K562 (cell line): ENCODE measurements around the gene C1QTNF12. TPM values are rescaled to one million over a fixed set of nuclear protein-coding genes. Genes with fewer than 3 reads are reported as not detected.
A peak's percentile ranks its signal among the peaks of the same experiment; 100 is the strongest.

Source experiments
- ATAC-seq: fragments of 200-7000 bp; cut with Tn5 transposase; 3 replicates; pipeline ENCODE4 v1.9.1; 2020; ENCODE audit warnings: moderate library complexity
- BruUV-seq: library from RNA; stranded (reverse); fragments of 400-500 nt; replicated peaks from 2 replicates; lab custom pipeline; 2021; lab: Mats Ljungman, UMichigan
- CTCF ChIA-PET: fragments of 300-600 bp; formaldehyde crosslinking; extraction: SDS; loops from one replicate; lab custom pipeline; 2021; ENCODE audit warnings: low intra/inter-chr PET ratio; lab: Yijun Ruan, JAX
- POLR2A ChIA-PET: fragments of 300-600, 350-650 bp; sonication (Branson Sonifier 250); formaldehyde crosslinking; extraction: SDS; loops from one replicate; lab custom pipeline; 2021; ENCODE audit warnings: antibody characterized with exemption, inconsistent platforms; lab: Yijun Ruan, JAX
- DNase-seq, 4 experiments: peaks; one replicate each; pipeline versions ENCODE4 v3.0.0 to v3.0.0-alpha.2; 2011 to 2018; ENCODE audit warnings: low spot score in 3 of 4, mixed read lengths in 3 of 4; ENCODE audit errors: extremely low read depth in 1 of 4
- FAIRE-seq: peaks from 2 replicates; lab custom pipeline; 2011; peaks lifted over from hg19 to GRCh38; lab: Jason Lieb, UNC
- H2AFZ ChIP-seq: 2 replicates; pipeline ENCODE4 v1.6.0; 2011; ENCODE audit warnings: low read depth, low read length, control low read depth, inconsistent platforms
- H3K27ac ChIP-seq: fragments of 200-600 bp; 3 replicates; pipeline ENCODE4 v1.8.0; 2011; ENCODE audit warnings: low read depth, mild to moderate bottlenecking, control low read depth, inconsistent platforms, low read length, moderate library complexity, mixed read lengths; ENCODE audit errors: extremely low read depth
- H3K27me3 ChIP-seq, 2 experiments: fragments of 300-600 bp in 1 of 2; 2 replicates in 1 of 2; 3 replicates in 1 of 2; pipeline versions ENCODE4 v1.6.0 to v1.8.0; 2011; ENCODE audit warnings: inconsistent platforms in 2 of 2, low read length in 2 of 2, mild to moderate bottlenecking in 1 of 2, mixed read lengths in 1 of 2, moderate library complexity in 1 of 2; ENCODE audit not compliant: control insufficient read depth in 2 of 2, insufficient read depth in 2 of 2
- H3K36me3 ChIP-seq: fragments of 300-600 bp; 3 replicates; pipeline ENCODE4 v1.8.0; 2011; ENCODE audit warnings: mild to moderate bottlenecking, low read length, inconsistent platforms; ENCODE audit not compliant: control insufficient read depth, insufficient read depth
- H3K4me1 ChIP-seq, 2 experiments: fragments of 200-600 bp in 1 of 2; replicated peaks in 1 of 2; 2 replicates in 1 of 2; 3 replicates in 1 of 2; pipeline versions ENCODE4 v1.5.1 to v1.8.0; 2011; ENCODE audit warnings: inconsistent platforms in 2 of 2, low read length in 2 of 2, mild to moderate bottlenecking in 1 of 2, mixed read lengths in 1 of 2, moderate library complexity in 1 of 2; ENCODE audit not compliant: control insufficient read depth in 2 of 2, insufficient read depth in 2 of 2
- H3K4me2 ChIP-seq: 2 replicates; pipeline ENCODE4 v1.6.1; 2011; ENCODE audit warnings: low read length, control low read depth, inconsistent platforms, mixed read lengths; ENCODE audit not compliant: insufficient read depth
- H3K4me3 ChIP-seq: fragments of 200-600 bp; sonication (generic), shearing (Covaris generic); 2 replicates; pipeline ENCODE4 v1.5.1; 2016; ENCODE audit warnings: control low read depth, inconsistent platforms
- H3K79me2 ChIP-seq: fragments of 200-600 bp; 3 replicates; pipeline ENCODE4 v1.8.0; 2011; ENCODE audit warnings: low read length, inconsistent platforms; ENCODE audit not compliant: control insufficient read depth, insufficient read depth
- H3K9ac ChIP-seq, 2 experiments: 2 replicates each; pipeline versions ENCODE4 v1.6.0 to v1.6.1; 2011; ENCODE audit warnings: low read depth in 2 of 2, low read length in 2 of 2, control low read depth in 1 of 2, inconsistent platforms in 1 of 2, mild to moderate bottlenecking in 1 of 2, mixed read lengths in 1 of 2; ENCODE audit not compliant: insufficient read depth in 1 of 2
- H3K9me1 ChIP-seq: one replicate; pipeline ENCODE4 v1.6.0; 2011; ENCODE audit warnings: inconsistent platforms, mild to moderate bottlenecking, low read length, moderate library complexity; ENCODE audit not compliant: control insufficient read depth, insufficient read depth
- H3K9me3 ChIP-seq: replicated peaks from 2 replicates; pipeline ENCODE4 v1.5.1; 2011; ENCODE audit warnings: low read depth, low read length, inconsistent platforms; ENCODE audit not compliant: control insufficient read depth, insufficient read depth
- H4K20me1 ChIP-seq: replicated peaks from 2 replicates; pipeline ENCODE4 v1.6.1; 2011; ENCODE audit warnings: low read length, inconsistent platforms, mixed read lengths; ENCODE audit not compliant: control insufficient read depth, insufficient read depth
- DACH1 ChIP-seq: fragments of 450-650 bp; IDR thresholded peaks from 2 replicates; pipeline ENCODE4 v1.6.1; 2018; ENCODE audit not compliant: partially characterized antibody
- GTF2A2 ChIP-seq: IDR thresholded peaks from 2 replicates; pipeline ENCODE4 v1.6.1; 2016; ENCODE audit warnings: mild to moderate bottlenecking, missing genetic modification characterization, missing compliant biosample characterization
- POLR2AphosphoS2 ChIP-seq: IDR thresholded peaks from 2 replicates; pipeline ENCODE4 v1.6.1; 2012; ENCODE audit warnings: low read length, improper control_type of control experiment
- POLR2G ChIP-seq: fragments of 200-400 bp; formaldehyde crosslinking; IDR thresholded peaks from 2 replicates; pipeline ENCODE4 v1.6.1; 2017; ENCODE audit warnings: low read depth, mild to moderate bottlenecking, antibody characterized with exemption, low read length, moderate library complexity
- SPI1 ChIP-seq: IDR thresholded peaks from 2 replicates; pipeline ENCODE4 v1.6.1; 2011; ENCODE audit warnings: low read depth, low read length, control low read depth, borderline replicate concordance
- ZKSCAN1 ChIP-seq: fragments of 150-350 bp; IDR thresholded peaks from 2 replicates; pipeline ENCODE4 v1.6.1; 2016; ENCODE audit warnings: low read depth, low read length
- WGBS: fragments of 100-300 bp; shearing (Covaris generic); methylation state at CpG from one replicate; pipeline ENCODE4 v1.1.6; 2016; ENCODE audit warnings: low coverage, mixed read lengths; ENCODE audit not compliant: insufficient coverage; ENCODE audit errors: missing lambda C conversion rate; 5-methylcytosine and 5-hydroxymethylcytosine counted together
- in situ Hi-C: fragments of 300-500 bp; cut with MboI; formaldehyde crosslinking; loops from 4 replicates; pipeline ENCODE4 v1.15.0; 2018; ENCODE audit warnings: inconsistent platforms, mixed read lengths
- intact Hi-C: fragments of 100-400 bp; cut with micrococcal nuclease; formaldehyde crosslinking; loops from 2 replicates; pipeline ENCODE4 v1.14.2; 2022
- polyA plus RNA-seq, 8 experiments: library from polyadenylated mRNA; depleted of rRNA in 4 of 8; stranded (reverse) in 5 of 8; unstranded in 3 of 8; fragments of >200 nt; fragmentation: Nextera tagmentation in 2 of 8; fragmentation: Illumina TruSeq in 1 of 8; extraction: Ambion mirVana in 2 of 8; extraction: Trizol in 1 of 8; gene quantifications; 2 replicates each; pipeline versions ENCODE4 v1.2.1 to v1.2.3, GENCODE V29; 2011 to 2014; ENCODE audit warnings: inconsistent platforms in 1 of 8, missing spikeins in 1 of 8
- total RNA-seq, 7 experiments: library from RNA; depleted of rRNA in 6 of 7; stranded (reverse); fragments of >200 nt in 6 of 7; fragmentation: Illumina TruSeq in 2 of 7; extraction: Trizol in 2 of 7; gene quantifications; 2 replicates each; pipeline versions ENCODE4 v1.2.1 to v1.2.3, GENCODE V29; 2011 to 2021; ENCODE audit warnings: low replicate concordance in 1 of 7
- TF ChIP-seq, protein P1 (sequence below): sonication (generic); formaldehyde crosslinking; IDR thresholded peaks from 2 replicates; pipeline ENCODE4 v1.8.0; 2023; ENCODE audit warnings: mild to moderate bottlenecking, missing genetic modification reagents

C1QTNF12 gene
- total and polyA plus RNA-seq, 9 of the 15 experiments (the other 6 are each of a cell fraction or from before 2014, with no cell fraction given) = 0.11 to 4.3 (median 0.93) TPM; not detected in 3

DNA sequence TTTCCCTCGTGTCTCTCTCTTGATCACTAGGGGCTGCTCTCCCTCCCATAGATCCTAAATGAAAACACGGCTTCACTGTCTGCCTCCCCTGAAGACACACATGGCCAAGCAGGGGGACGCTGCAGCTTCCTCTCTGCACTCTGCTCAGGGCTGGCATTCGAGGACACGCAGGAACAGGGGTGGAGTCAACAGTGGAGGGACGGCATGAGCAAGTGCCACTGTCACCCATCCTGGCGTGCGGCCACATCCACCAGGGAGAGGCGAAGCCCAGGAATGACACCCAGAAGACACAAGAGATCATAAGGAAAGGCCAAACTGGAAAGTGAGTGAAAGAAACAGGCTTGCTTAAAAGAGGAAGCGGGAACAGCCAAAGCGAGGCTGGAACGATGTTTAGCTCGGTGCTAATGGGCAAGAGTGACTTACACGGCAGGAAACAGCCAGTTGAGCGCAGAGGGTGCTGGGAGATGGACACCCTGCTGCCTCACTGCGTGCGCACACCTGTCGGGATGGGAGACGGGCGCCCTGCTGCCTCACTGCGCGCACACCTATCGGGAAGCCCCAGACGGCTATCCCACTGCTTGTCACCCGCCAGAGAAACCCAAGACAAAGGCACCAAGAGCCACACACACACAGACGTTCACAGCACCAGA, 13.6 kb upstream of the C1QTNF12 start:
- Histone ChIP-seq H3K27me3 (no peaks in the 10 kb centered on the region; a peak in 1 of 5 replicates), H3K9me1 (peaks cover 8% of the 10 kb centered on the region), H4K20me1 (peaks cover 8% of the 10 kb centered on the region; the same call in 1 of the 2 replicates), H3K4me3 (no peak overlapping the region), H2AFZ (no peak overlapping the region), H3K36me3 (peaks cover 94% of the 10 kb centered on the region), H3K27ac (no peak overlapping the region), H3K79me2 (peaks cover 17% of the 10 kb centered on the region), H3K4me1 (peaks cover 0 to 33% of the 10 kb centered on the region in 2 experiments; a peak in 2 of 5 replicates), H3K9ac (0 out of 4 replicates have a peak overlapping the region, but pooled peaks of 1 of the 2 experiments have one; percentile 69), H3K9me3 (no peaks in the 10 kb centered on the region), H3K4me2 (no peak overlapping the region)
- TF ChIP-seq POLR2G = peak; percentile 45
- peak; percentile 93 for TF ChIP-seq ZKSCAN1
- TF ChIP-seq, protein P1, sequence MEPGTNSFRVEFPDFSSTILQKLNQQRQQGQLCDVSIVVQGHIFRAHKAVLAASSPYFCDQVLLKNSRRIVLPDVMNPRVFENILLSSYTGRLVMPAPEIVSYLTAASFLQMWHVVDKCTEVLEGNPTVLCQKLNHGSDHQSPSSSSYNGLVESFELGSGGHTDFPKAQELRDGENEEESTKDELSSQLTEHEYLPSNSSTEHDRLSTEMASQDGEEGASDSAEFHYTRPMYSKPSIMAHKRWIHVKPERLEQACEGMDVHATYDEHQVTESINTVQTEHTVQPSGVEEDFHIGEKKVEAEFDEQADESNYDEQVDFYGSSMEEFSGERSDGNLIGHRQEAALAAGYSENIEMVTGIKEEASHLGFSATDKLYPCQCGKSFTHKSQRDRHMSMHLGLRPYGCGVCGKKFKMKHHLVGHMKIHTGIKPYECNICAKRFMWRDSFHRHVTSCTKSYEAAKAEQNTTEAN (CRISPR knock-in tag) = no peak
- TF ChIP-seq SPI1 = 0 out of 2 replicates have a peak, but pooled peaks have one; percentile 14
- peak; percentile 49; the same call in 1 of the 2 replicates for TF ChIP-seq POLR2AphosphoS2
- TF ChIP-seq DACH1 = no peak
- TF ChIP-seq GTF2A2 (tag) = no peak
- in situ Hi-C loops (no loop called here), intact Hi-C loops (no loop called here)
- no peak for DNase-seq
- no TSS peak for BruUV-seq
- no peak for ATAC-seq
- POLR2A ChIA-PET = interaction anchor here (0.7 to 1.2 kb wide), 3 partner anchors 8 to 24 kb away, joined by 3 to 5 read pairs (median 4); partner anchors contain the start of gene UBE2J2
- CTCF ChIA-PET = no interaction called here
- no peak for FAIRE-seq
- WGBS = 92% methylated on average over 26 of the region's 26 CpGs
